HEK293T (cell line): ENCODE data around the gene SLX1A.

Experiments
- ELF4 ChIP-seq: fragments of 450-650 bp; IDR thresholded peaks from 2 replicates; pipeline ENCODE4 v1.6.1; 2017; ENCODE audit warnings: antibody characterized with exemption
- FOXA1 ChIP-seq: fragments of 450-650 bp; IDR thresholded peaks from 2 replicates; pipeline ENCODE4 v1.6.1; 2016; ENCODE audit warnings: mild to moderate bottlenecking
- FOXK2 ChIP-seq: fragments of 450-650 bp; IDR thresholded peaks from 2 replicates; pipeline ENCODE4 v1.6.1; 2016; ENCODE audit warnings: mild to moderate bottlenecking
- FOXM1 ChIP-seq: fragments of 450-650 bp; IDR thresholded peaks from 2 replicates; pipeline ENCODE4 v1.6.1; 2017; ENCODE audit warnings: mild to moderate bottlenecking, borderline replicate concordance
- SP1 ChIP-seq: fragments of 450-650 bp; IDR thresholded peaks from 2 replicates; pipeline ENCODE4 v1.6.1; 2017
- SUZ12 ChIP-seq: fragments of 450-650 bp; IDR thresholded peaks from 2 replicates; pipeline ENCODE4 v1.6.1; 2016; ENCODE audit warnings: mild to moderate bottlenecking
- TARDBP ChIP-seq: fragments of 450-650 bp; IDR thresholded peaks from 2 replicates; pipeline ENCODE4 v1.6.1; 2016
- ZNF384 ChIP-seq: fragments of 450-650 bp; IDR thresholded peaks from 2 replicates; pipeline ENCODE4 v1.6.1; 2016

DNA sequence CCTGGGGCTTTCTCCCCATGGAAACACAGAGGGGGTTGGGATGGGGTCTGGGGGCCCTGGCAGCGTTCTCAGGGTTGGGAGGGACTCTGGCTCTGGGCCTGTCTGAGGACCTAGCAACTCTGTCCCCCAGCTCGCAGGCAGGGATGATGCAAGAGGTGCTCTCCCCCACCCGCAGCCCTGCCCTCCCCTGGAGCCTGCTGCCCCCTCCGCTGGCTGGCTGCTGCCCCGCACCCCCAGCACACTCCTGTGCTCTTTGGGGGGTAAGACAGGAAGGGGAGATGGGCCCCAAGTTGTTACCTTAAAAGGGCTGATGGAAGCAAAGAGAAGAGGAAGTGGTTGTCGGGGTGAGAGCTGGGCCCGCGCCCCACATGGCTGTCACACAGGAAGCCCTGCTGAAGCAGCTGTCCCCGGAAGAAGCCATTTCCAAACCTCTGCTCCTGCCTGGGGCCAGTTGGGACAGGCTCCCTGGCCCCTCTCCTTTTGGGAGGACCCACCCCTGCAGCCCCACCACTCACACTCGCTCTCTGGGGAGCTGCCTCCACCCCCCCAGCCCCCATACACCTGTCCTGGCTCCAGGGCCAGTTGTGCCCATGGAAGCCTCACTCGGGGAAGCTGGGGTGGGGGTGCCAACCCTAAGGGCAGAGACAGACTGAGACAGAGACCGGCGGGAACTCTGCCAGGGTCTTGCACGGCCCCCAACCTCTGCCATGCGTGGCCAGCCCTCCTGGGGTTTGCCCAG lies 7.8 kb upstream of the SLX1A start:
- TF ChIP-seq FOXA1 (no peak), TARDBP (no peak), FOXK2 (no peak), FOXM1 (no peak), ZNF384 (no peak), ELF4 (no peak), SUZ12 (no peak), SP1 (no peak)
